Amygdala (tissue), 56 donors: ENCODE data around the gene OR8B8.
A peak's percentile ranks its signal among the peaks of the same experiment; 100 is the strongest.
"Not testable (repeated sequence)": the region's sequence is repeated elsewhere in the genome, so short reads cannot be mapped to it uniquely, and the experiment has no call there.

Source experiments
- DNase-seq, 56 donors: peaks; one replicate each; lab custom pipeline; 2025; lab: John Stamatoyannopoulos, UW

Gene OR8B8

GRCh38 chr11:124442847-124443246 is 2.6 kb downstream of the OR8B8 start:
- DNase-seq = no peak

- DNase-seq = no peak
Observed at GRCh38 chr11:124442442-124442841, 3.1 kb downstream of the OR8B8 start.

GRCh38 chr11:124441519-124441918 is 4.0 kb downstream of the OR8B8 start:
- no peak for DNase-seq

GRCh38 chr11:124441081-124441480 is 4.4 kb downstream of the OR8B8 start:
- no peak for DNase-seq

GRCh38 chr11:124440608-124441007 is 4.9 kb downstream of the OR8B8 start:
- DNase-seq = no peak

GRCh38 chr11:124434699-124435098 is 10.8 kb downstream of the OR8B8 start:
- no peak for DNase-seq

GRCh38 chr11:124429599-124429998 is 15.9 kb downstream of the OR8B8 start:
- DNase-seq = no peak

GRCh38 chr11:124424384-124424921 is 21.0 kb downstream of the OR8B8 start, which contains the start of gene OR8B4:
Gene OR8B4 (minus strand): TSS chr11:124424871. CDS start chr11:124424871, 0 bp downstream.
- DNase-seq = no peak

- no peak for DNase-seq
Observed at GRCh38 chr11:124421043-124421442, 24.5 kb downstream of the OR8B8 start.

GRCh38 chr11:124415356-124415923 is 30.1 kb downstream of the OR8B8 start:
- no peak for DNase-seq

GRCh38 chr11:124409906-124410305 is 35.6 kb downstream of the OR8B8 start:
- no peak for DNase-seq

- DNase-seq = no peak
Observed at GRCh38 chr11:124405581-124405980, 39.9 kb downstream of the OR8B8 start.

GRCh38 chr11:124403186-124403585 is 42.3 kb downstream of the OR8B8 start:
- not testable (repeated sequence) for DNase-seq

- peak in 31 of 56 donors; percentile 0 to 69 (median 18) for DNase-seq
Observed at GRCh38 chr11:124402326-124402922, 43.1 kb downstream of the OR8B8 start.

- DNase-seq = no peak
Observed at GRCh38 chr11:124398924-124399323, 46.6 kb downstream of the OR8B8 start, which contains the start of gene OR8B3. Gene OR8B3 (minus strand): TSS chr11:124399024. CDS start chr11:124397351, 1,673 bp downstream.

- not testable (repeated sequence) for DNase-seq
Observed at GRCh38 chr11:124396847-124397246, 48.6 kb downstream of the OR8B8 start.

GRCh38 chr11:124394408-124394807 is 51.1 kb downstream of the OR8B8 start:
- DNase-seq = no peak
